Measurements from ENCODE around the gene CD300LD.

CD300LD gene

DNA sequence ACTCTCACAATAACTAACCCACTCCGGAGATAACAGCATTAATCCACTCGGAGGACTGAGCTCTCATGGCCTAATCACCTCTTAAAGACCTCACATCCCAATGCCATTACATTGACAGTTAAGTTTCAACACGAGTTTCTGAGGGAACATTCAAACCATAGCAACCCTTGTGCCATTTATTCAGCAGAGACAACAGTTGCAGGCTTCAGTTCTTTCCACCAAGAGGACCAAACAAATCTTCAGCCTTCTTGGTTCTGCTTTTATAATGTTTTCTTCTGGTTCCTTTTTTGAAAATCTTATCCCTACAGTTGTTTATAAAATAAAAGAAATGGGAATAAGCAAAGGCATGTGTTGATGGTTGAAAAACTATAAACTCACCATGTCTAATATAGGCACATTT, 33.6 kb upstream of the CD300LD start:
- no peaks in the 10 kb centered on the region for H3K9me2 ChIP-seq (replicated peaks; ENCODE audit: insufficient read depth, low read length)
- H3F3A ChIP-seq (ENCODE audit: insufficient read depth): no peaks in the 10 kb centered on the region
- H3K9me3 ChIP-seq (ENCODE audit: insufficient read depth, low read length): no peaks in the 10 kb centered on the region
- no peaks in the 10 kb centered on the region for H3K36me3 ChIP-seq (ENCODE audit: low read length)
- H3K4me2 ChIP-seq (ENCODE audit: low read depth, low read length, poor library complexity, severe bottlenecking): no peak overlapping the region
- no peaks in the 10 kb centered on the region for H3K27me3 ChIP-seq (ENCODE audit: low read length)
- TF ChIP-seq, protein P1, sequence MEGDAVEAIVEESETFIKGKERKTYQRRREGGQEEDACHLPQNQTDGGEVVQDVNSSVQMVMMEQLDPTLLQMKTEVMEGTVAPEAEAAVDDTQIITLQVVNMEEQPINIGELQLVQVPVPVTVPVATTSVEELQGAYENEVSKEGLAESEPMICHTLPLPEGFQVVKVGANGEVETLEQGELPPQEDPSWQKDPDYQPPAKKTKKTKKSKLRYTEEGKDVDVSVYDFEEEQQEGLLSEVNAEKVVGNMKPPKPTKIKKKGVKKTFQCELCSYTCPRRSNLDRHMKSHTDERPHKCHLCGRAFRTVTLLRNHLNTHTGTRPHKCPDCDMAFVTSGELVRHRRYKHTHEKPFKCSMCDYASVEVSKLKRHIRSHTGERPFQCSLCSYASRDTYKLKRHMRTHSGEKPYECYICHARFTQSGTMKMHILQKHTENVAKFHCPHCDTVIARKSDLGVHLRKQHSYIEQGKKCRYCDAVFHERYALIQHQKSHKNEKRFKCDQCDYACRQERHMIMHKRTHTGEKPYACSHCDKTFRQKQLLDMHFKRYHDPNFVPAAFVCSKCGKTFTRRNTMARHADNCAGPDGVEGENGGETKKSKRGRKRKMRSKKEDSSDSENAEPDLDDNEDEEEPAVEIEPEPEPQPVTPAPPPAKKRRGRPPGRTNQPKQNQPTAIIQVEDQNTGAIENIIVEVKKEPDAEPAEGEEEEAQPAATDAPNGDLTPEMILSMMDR (IDR thresholded peaks at IDR 0.05; ENCODE audit: insufficient read depth, low read length, poor library complexity, severe bottlenecking): no peak
- no peak for TF ChIP-seq EZH2phosphoT487 (conservative IDR thresholded peaks at IDR 0.05; ENCODE audit: low read length)
- H3K27ac ChIP-seq (ENCODE audit: low read depth, low read length): no peak overlapping the region
- no peaks in the 10 kb centered on the region for H3K79me2 ChIP-seq (ENCODE audit: insufficient read depth, low read length)
- H2AFZ ChIP-seq (ENCODE audit: low read depth, low read length, severe bottlenecking): no peak overlapping the region
- H3K9ac ChIP-seq (ENCODE audit: low read length): no peak overlapping the region
- H4K20me1 ChIP-seq (ENCODE audit: low read depth, low read length): no peaks in the 10 kb centered on the region
- no peak overlapping the region for H3K4me3 ChIP-seq (ENCODE audit: insufficient read depth, low read length, poor library complexity, severe bottlenecking)

DNA sequence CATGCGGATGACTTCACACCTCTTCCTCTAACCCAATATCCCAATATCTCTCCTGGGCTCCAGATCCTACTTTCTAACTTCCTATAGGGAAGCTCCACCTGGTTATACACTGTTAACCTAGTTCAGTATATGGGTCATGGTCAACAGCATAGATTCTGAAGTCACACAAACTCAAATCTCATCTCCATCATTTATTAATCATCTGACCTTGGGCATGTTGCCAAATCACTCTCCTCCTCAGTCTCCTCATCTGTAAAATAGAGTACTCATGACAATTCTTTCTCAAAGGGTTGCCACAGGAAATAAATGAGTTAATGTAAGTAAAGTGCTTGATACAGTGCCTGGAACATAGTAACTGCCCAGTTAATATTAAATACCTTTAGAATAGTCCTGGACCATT, 32.0 kb upstream of the CD300LD start:
- H3K9me3 ChIP-seq (ENCODE audit: insufficient read depth, low read length): no peaks in the 10 kb centered on the region
- H3F3A ChIP-seq (ENCODE audit: insufficient read depth): no peaks in the 10 kb centered on the region
- H2AFZ ChIP-seq (ENCODE audit: low read depth, low read length, severe bottlenecking): no peak overlapping the region
- no peaks in the 10 kb centered on the region for H4K20me1 ChIP-seq (ENCODE audit: low read depth, low read length)
- H3K9ac ChIP-seq (ENCODE audit: low read length): no peak overlapping the region
- no peak overlapping the region for H3K4me3 ChIP-seq (ENCODE audit: insufficient read depth, low read length, poor library complexity, severe bottlenecking)
- TF ChIP-seq, protein P1 (IDR thresholded peaks at IDR 0.05; ENCODE audit: insufficient read depth, low read length, poor library complexity, severe bottlenecking): no peak
- no peak for TF ChIP-seq EZH2phosphoT487 (conservative IDR thresholded peaks at IDR 0.05; ENCODE audit: low read length)
- no peaks in the 10 kb centered on the region for H3K9me2 ChIP-seq (replicated peaks; ENCODE audit: insufficient read depth, low read length)
- no peaks in the 10 kb centered on the region for H3K79me2 ChIP-seq (ENCODE audit: insufficient read depth, low read length)
- no peak overlapping the region for H3K4me2 ChIP-seq (ENCODE audit: low read depth, low read length, poor library complexity, severe bottlenecking)
- H3K36me3 ChIP-seq (ENCODE audit: low read length): no peaks in the 10 kb centered on the region
- H3K27ac ChIP-seq (ENCODE audit: low read depth, low read length): no peak overlapping the region
- no peaks in the 10 kb centered on the region for H3K27me3 ChIP-seq (ENCODE audit: low read length)

DNA sequence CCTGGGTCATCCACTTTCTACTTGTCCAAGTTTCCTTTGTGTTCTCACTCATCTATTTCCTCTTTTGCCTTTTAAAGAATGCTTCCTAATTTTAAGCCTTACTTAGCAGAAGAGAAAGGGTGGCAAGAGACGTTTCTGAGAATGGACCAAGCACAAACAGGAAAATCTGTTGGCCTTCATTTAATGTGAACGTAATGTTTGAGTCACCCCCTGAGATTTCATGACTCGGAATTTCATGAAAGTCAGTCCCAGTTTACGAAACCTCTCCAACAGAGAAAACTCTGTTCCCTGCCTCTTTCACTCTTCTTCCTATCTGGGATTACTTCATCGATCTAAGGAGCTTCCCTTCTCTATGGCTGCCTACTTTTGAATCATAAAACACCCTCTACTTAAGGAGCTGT, 31.6 kb upstream of the CD300LD start, which contains the start of gene CD300E:
TSS of gene CD300E (minus strand) at position 46 of the 401 bp plus-strand sequence. CDS start 117 bp downstream, outside the sequence.
- Histone ChIP-seq H4K20me1 (ENCODE audit: low read depth, low read length) (no peaks in the 10 kb centered on the region), H3K9me3 (ENCODE audit: insufficient read depth, low read length) (no peaks in the 10 kb centered on the region), H3K9ac (ENCODE audit: low read length) (no peak within 1 kb of the TSS), H3K27ac (ENCODE audit: low read depth, low read length) (no peak within 1 kb of the TSS), H3K4me3 (ENCODE audit: insufficient read depth, low read length, poor library complexity, severe bottlenecking) (no peak within 1 kb of the TSS), H2AFZ (ENCODE audit: low read depth, low read length, severe bottlenecking) (no peak within 1 kb of the TSS), H3K9me2 (replicated peaks; ENCODE audit: insufficient read depth, low read length) (no peaks in the 10 kb centered on the region), H3F3A (ENCODE audit: insufficient read depth) (no peaks in the 10 kb centered on the region), H3K36me3 (ENCODE audit: low read length) (no peaks in the 10 kb centered on the region), H3K79me2 (ENCODE audit: insufficient read depth, low read length) (no peaks in the 10 kb centered on the region), H3K4me2 (ENCODE audit: low read depth, low read length, poor library complexity, severe bottlenecking) (no peak within 1 kb of the TSS), H3K27me3 (ENCODE audit: low read length) (no peaks in the 10 kb centered on the region)
- TF ChIP-seq EZH2phosphoT487 (conservative IDR thresholded peaks at IDR 0.05; ENCODE audit: low read length): no peak
- TF ChIP-seq, protein P1 (IDR thresholded peaks at IDR 0.05; ENCODE audit: insufficient read depth, low read length, poor library complexity, severe bottlenecking): no peak

All from SU-DHL-6 (cell line).